Keratinocyte (primary cell): Measurements from ENCODE around the gene FAF1. TPM values are rescaled to one million over a fixed set of nuclear protein-coding genes. Genes with fewer than 3 reads are reported as not detected.
"Not testable (repeated sequence)": the region's sequence is repeated elsewhere in the genome, so short reads cannot be mapped to it uniquely, and the experiment has no call there.

ENCODE experiments used
- DNase-seq: peaks from one replicate; pipeline ENCODE4 v3.0.0-alpha.2; 2011; ENCODE audit warnings: low read depth, missing footprints, low spot score
- FAIRE-seq: peaks from 2 replicates; lab custom pipeline; 2011; peaks lifted over from hg19 to GRCh38; lab: Jason Lieb, UNC
- H2AFZ ChIP-seq: 2 replicates; pipeline ENCODE4 v1.6.0; 2012; ENCODE audit warnings: low read length, control low read depth, inconsistent platforms; ENCODE audit not compliant: control insufficient read depth
- H3K27ac ChIP-seq: 2 replicates; pipeline ENCODE4 v1.5.1; 2011; ENCODE audit warnings: low read length; ENCODE audit not compliant: control insufficient read depth, insufficient read depth
- H3K27me3 ChIP-seq: 3 replicates; pipeline ENCODE4 v1.6.0; 2011; ENCODE audit warnings: low read length; ENCODE audit not compliant: control insufficient read depth, insufficient read depth; ENCODE audit errors: extremely low read depth
- H3K36me3 ChIP-seq, 2 experiments: 2 replicates in 1 of 2; 3 replicates in 1 of 2; pipeline ENCODE4 v1.5.1; 2011; ENCODE audit warnings: low read length in 2 of 2, mild to moderate bottlenecking in 1 of 2; ENCODE audit not compliant: control insufficient read depth in 2 of 2, insufficient read depth in 2 of 2; ENCODE audit errors: extremely low read depth in 1 of 2
- H3K4me1 ChIP-seq: 3 replicates; pipeline ENCODE4 v1.5.1; 2011; ENCODE audit warnings: low read length; ENCODE audit not compliant: control insufficient read depth, insufficient read depth; ENCODE audit errors: extremely low read depth
- H3K4me2 ChIP-seq: 3 replicates; pipeline ENCODE4 v1.6.0; 2011; ENCODE audit warnings: low read depth, low read length; ENCODE audit not compliant: control insufficient read depth, insufficient read depth; ENCODE audit errors: extremely low read depth
- H3K4me3 ChIP-seq, 3 experiments: fragments of 200-600 bp in 1 of 3; sonication (generic) in 1 of 3; 2 replicates in 2 of 3; 3 replicates in 1 of 3; pipeline ENCODE4 v1.5.1; 2011 to 2016; ENCODE audit warnings: low read length in 3 of 3, mild to moderate bottlenecking in 3 of 3, control low read depth in 2 of 3, inconsistent platforms in 1 of 3, low read depth in 1 of 3, mixed read lengths in 1 of 3, mixed run types in 1 of 3, moderate library complexity in 1 of 3; ENCODE audit not compliant: control insufficient read depth in 2 of 3, insufficient read depth in 2 of 3; ENCODE audit errors: extremely low read depth in 1 of 3
- H3K79me2 ChIP-seq: 2 replicates; pipeline ENCODE4 v1.6.0; 2012; ENCODE audit warnings: low read length; ENCODE audit not compliant: control insufficient read depth, insufficient read depth
- H3K9ac ChIP-seq: 3 replicates; pipeline ENCODE4 v1.6.0; 2011; ENCODE audit warnings: low read length; ENCODE audit not compliant: control insufficient read depth, insufficient read depth; ENCODE audit errors: extremely low read depth
- H3K9me1 ChIP-seq: 3 replicates; pipeline ENCODE4 v1.6.0; 2011; ENCODE audit warnings: low read length; ENCODE audit not compliant: control insufficient read depth, insufficient read depth; ENCODE audit errors: extremely low read depth
- H3K9me3 ChIP-seq: 2 replicates; pipeline ENCODE4 v1.5.1; 2012; ENCODE audit warnings: low read depth, low read length; ENCODE audit not compliant: control insufficient read depth
- H4K20me1 ChIP-seq: 3 replicates; pipeline ENCODE4 v1.6.0; 2011; ENCODE audit warnings: low read length; ENCODE audit not compliant: control insufficient read depth, insufficient read depth; ENCODE audit errors: extremely low read depth
- EZH2 ChIP-seq: IDR thresholded peaks from one replicate; pipeline ENCODE4 v1.6.1; 2012; ENCODE audit warnings: inconsistent platforms, mild to moderate bottlenecking, low read length, moderate library complexity
- dilution Hi-C: fragments of 300-500 bp; cut with MboI; formaldehyde crosslinking; loops from one replicate; pipeline ENCODE4 v1.7.0; 2020; ENCODE audit warnings: low sequenced_read_pairs; ENCODE audit not compliant: extremely low pct_ligation_motif_present
- polyA plus RNA-seq, 5 experiments: library from polyadenylated mRNA; depleted of rRNA in 3 of 5; stranded (reverse) in 3 of 5; stranded (forward) in 1 of 5; unstranded in 1 of 5; fragments of >200 nt; gene quantifications; 1 replicate in 1 of 5; 2 replicates in 3 of 5; 3 replicates in 1 of 5; pipeline versions ENCODE4 v1.2.1 to v1.2.3, GENCODE V29; 2011 to 2012; ENCODE audit warnings: missing spikeins in 2 of 5, low read depth in 1 of 5, low replicate concordance in 1 of 5
- TF ChIP-seq, protein P1 (sequence below), 3 experiments: IDR thresholded peaks in 1 of 3; conservative IDR thresholded peaks in 1 of 3; optimal IDR thresholded peaks in 1 of 3; 2 replicates in 2 of 3; 3 replicates in 1 of 3; pipeline versions ENCODE3 to v1.5.1; 2011; ENCODE audit warnings: low read length in 3 of 3, mild to moderate bottlenecking in 3 of 3, moderate library complexity in 2 of 3, control low read depth in 1 of 3, inconsistent platforms in 1 of 3; ENCODE audit not compliant: insufficient read depth in 2 of 3; ENCODE audit errors: extremely low read depth in 1 of 3

FAF1 gene
- polyA plus RNA-seq, 1 donor (not counting 4 experiments of a cell fraction or from before 2014, with no cell fraction given), result 33.1 TPM

DNA sequence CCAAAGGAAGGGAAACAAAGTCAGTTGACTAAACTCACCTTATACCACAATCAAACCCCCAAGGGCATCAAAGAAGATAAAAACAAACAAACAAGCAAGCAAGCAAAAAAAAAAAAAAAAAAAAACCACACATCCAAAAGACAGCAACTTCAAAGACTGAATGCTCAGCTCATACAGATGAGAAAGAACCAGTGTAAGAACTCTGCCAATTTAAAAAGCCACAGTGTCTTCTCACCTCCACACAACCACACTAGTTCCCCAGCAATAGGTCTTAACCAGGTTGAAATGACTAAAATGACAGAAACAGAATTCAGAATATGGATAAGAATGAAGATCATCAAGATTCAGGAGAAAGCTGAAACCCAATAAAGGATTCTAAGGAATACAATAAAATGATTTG, 193.4 kb downstream of the FAF1 start:
- peaks cover 4% of the 10 kb centered on the region for H3K4me1 ChIP-seq
- H3K79me2 ChIP-seq, result peaks cover 5% of the 10 kb centered on the region
- FAIRE-seq (no peak), DNase-seq (no peak)
- no peaks in the 10 kb centered on the region for H3K36me3 ChIP-seq
- H2AFZ ChIP-seq, result no peak overlapping the region
- H3K9me1 ChIP-seq, result no peaks in the 10 kb centered on the region
- dilution Hi-C loops, result no loop called here
- H3K9me3 ChIP-seq, result no peaks in the 10 kb centered on the region
- peaks cover 2% of the 10 kb centered on the region for H4K20me1 ChIP-seq
- no peak overlapping the region for H3K4me2 ChIP-seq
- H3K27ac ChIP-seq, result no peak overlapping the region
- TF ChIP-seq, protein P1, sequence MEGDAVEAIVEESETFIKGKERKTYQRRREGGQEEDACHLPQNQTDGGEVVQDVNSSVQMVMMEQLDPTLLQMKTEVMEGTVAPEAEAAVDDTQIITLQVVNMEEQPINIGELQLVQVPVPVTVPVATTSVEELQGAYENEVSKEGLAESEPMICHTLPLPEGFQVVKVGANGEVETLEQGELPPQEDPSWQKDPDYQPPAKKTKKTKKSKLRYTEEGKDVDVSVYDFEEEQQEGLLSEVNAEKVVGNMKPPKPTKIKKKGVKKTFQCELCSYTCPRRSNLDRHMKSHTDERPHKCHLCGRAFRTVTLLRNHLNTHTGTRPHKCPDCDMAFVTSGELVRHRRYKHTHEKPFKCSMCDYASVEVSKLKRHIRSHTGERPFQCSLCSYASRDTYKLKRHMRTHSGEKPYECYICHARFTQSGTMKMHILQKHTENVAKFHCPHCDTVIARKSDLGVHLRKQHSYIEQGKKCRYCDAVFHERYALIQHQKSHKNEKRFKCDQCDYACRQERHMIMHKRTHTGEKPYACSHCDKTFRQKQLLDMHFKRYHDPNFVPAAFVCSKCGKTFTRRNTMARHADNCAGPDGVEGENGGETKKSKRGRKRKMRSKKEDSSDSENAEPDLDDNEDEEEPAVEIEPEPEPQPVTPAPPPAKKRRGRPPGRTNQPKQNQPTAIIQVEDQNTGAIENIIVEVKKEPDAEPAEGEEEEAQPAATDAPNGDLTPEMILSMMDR (optimal IDR thresholded peaks at IDR 0.05 in 1 of 3, IDR thresholded peaks at IDR 0.05 in 1 of 3, conservative IDR thresholded peaks at IDR 0.05 in 1 of 3; ENCODE audit: extremely low read depth in 1 of 3, insufficient read depth in 2 of 3, low read length in 3 of 3), result no peak
- no peak for TF ChIP-seq EZH2
- H3K9ac ChIP-seq, result no peak overlapping the region
- H3K27me3 ChIP-seq, result no peaks in the 10 kb centered on the region
- H3K4me3 ChIP-seq, result no peak overlapping the region

DNA sequence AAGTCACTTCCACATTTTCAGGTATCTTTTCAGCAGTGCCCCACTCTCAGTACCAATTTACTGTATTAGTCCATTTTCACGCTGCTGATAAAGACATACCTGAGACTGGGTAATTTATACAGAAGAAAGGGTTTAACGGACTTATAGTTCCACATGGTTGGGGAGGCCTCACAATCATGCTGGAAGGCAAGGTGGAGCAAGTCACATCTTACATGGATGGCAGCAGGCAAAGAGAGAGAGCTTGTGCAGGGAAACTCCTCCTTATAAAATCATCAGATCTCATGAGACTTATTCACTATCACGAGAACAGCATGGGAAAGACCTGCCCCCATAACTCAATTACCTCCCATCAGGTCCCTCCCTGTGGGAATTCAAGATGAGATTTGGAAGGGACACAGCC, 203.5 kb downstream of the FAF1 start:
- FAIRE-seq, H3K9ac ChIP-seq, H3K4me3 ChIP-seq, H3K27ac ChIP-seq, H3K9me1 ChIP-seq, DNase-seq, H3K27me3 ChIP-seq, dilution Hi-C loops, H3K79me2 ChIP-seq, H2AFZ ChIP-seq, H3K36me3 ChIP-seq, H3K9me3 ChIP-seq, H3K4me1 ChIP-seq, H4K20me1 ChIP-seq, H3K4me2 ChIP-seq: not testable (repeated sequence)

DNA sequence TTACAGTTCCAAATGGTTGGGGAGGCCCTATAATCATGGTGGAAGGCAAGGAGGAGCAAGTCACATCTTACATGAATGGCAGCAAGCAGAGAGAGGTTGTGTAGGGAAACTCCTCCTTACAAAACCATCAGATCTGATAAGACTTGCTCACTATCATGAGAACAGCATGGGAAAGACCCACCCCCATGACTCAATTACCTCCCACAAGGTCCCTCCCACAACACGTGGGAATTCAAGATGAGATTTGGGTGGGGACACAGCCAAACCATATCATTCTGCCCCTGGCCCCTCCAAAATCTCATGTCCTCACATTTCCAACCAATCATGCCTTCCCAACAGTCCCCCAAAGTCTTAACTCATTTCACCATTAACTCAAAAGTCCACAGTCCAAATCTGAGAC, 205.3 kb downstream of the FAF1 start:
- H2AFZ ChIP-seq, H3K27ac ChIP-seq, H3K9me3 ChIP-seq, H3K4me3 ChIP-seq, H3K9me1 ChIP-seq, FAIRE-seq, H3K27me3 ChIP-seq, H4K20me1 ChIP-seq, dilution Hi-C loops, H3K79me2 ChIP-seq, H3K4me1 ChIP-seq, H3K4me2 ChIP-seq, DNase-seq, H3K36me3 ChIP-seq, H3K9ac ChIP-seq: not testable (repeated sequence)
